Measurements from ENCODE around the gene IGFBP4. TPM values are rescaled to one million over a fixed set of nuclear protein-coding genes. Genes with fewer than 3 reads are reported as not detected.

The IGFBP4 gene
- total RNA-seq, 4 donors from 2014 or later: 98.4 to 302 (median 166) TPM

- peaks cover 18 to 52% (median 35%) of the 10 kb centered on the region in 4 donors for H3K4me1 ChIP-seq
- in situ Hi-C loops (cut with MboI; ENCODE audit: low pct_ligation_motif_present in 1 of 4, low pct_unique_long_range_greater_than_20kb in 1 of 4, low sequenced_read_pairs in 3 of 4) (loop anchor here in 3 of 4 donors (5.0 to 25.0 kb wide), 2 partner anchors 90 to 95 kb away; no protein-coding TSS in a partner anchor), intact Hi-C loops (cut with DNase I; ENCODE audit: low total_unique reads) (loop anchor here (1.0 to 5.0 kb wide), 3 partner anchors 20 to 90 kb away; no protein-coding TSS in a partner anchor)
- TF ChIP-seq POLR2A (IDR thresholded peaks at IDR 0.05): no peak
- no peak for TF ChIP-seq EP300 (IDR thresholded peaks at IDR 0.05; ENCODE audit: low read depth)
- no peak for TF ChIP-seq POLR2AphosphoS5 (IDR thresholded peaks at IDR 0.05)
- TF ChIP-seq CTCF (IDR thresholded peaks at IDR 0.05): peak in 3 of 5 experiments; percentile 17 to 57 (median 50)
- peak overlapping the region; percentile 94 to 98 (median 96) for H3K27ac ChIP-seq
- H3K36me3 ChIP-seq: no peaks in the 10 kb centered on the region
- 37 to 58% methylated on average over 3 to 26 of the region's 29 CpGs for WGBS, 2 donors (ENCODE audit: low coverage in 1 of 2)
- H3K27me3 ChIP-seq: no peaks in the 10 kb centered on the region
- DNase-seq: peak; percentile 53
- peak overlapping the region; percentile 58 to 74 (median 66) for H3K4me3 ChIP-seq
- no peaks in the 10 kb centered on the region for H3K9me3 ChIP-seq
Observed at GRCh38 chr17:40442392-40443195, 656 bp upstream of the IGFBP4 start.

GRCh38 chr17:40443988-40444899 is 994 bp downstream of the IGFBP4 start:
- Histone ChIP-seq H3K27me3 (no peaks in the 10 kb centered on the region), H3K36me3 (no peaks in the 10 kb centered on the region), H3K4me3 (peak overlapping the region; percentile 56 to 74 (median 66)), H3K4me1 (peaks cover 33 to 68% (median 51%) of the 10 kb centered on the region in 4 donors), H3K27ac (peak overlapping the region; percentile 94 to 98 (median 96)), H3K9me3 (no peaks in the 10 kb centered on the region)
- in situ Hi-C loops (cut with MboI; ENCODE audit: low pct_ligation_motif_present in 1 of 4, low pct_unique_long_range_greater_than_20kb in 1 of 4, low sequenced_read_pairs in 3 of 4): loop anchor here in 3 of 4 donors (5.0 to 25.0 kb wide), 2 partner anchors 88 to 93 kb away; no protein-coding TSS in a partner anchor
- intact Hi-C loops (cut with DNase I; ENCODE audit: low total_unique reads): loop anchor here (1.0 to 5.0 kb wide), 3 partner anchors 22 to 88 kb away; no protein-coding TSS in a partner anchor
- WGBS, 2 donors (ENCODE audit: low coverage in 1 of 2): 0 to 9% methylated on average over 1 to 15 of the region's 15 CpGs
- TF ChIP-seq POLR2A (IDR thresholded peaks at IDR 0.05): no peak
- peak in 2 of 5 experiments; percentile 1 to 3 for TF ChIP-seq CTCF (IDR thresholded peaks at IDR 0.05)
- DNase-seq: peak; percentile 27

GRCh38 chr17:40445751-40446468 is 2.7 kb downstream of the IGFBP4 start:
- Histone ChIP-seq H3K4me3 (peak overlapping the region; percentile 32 to 74 (median 66)), H3K27ac (peak overlapping the region; percentile 94 to 98 (median 96)), H3K36me3 (no peaks in the 10 kb centered on the region), H3K4me1 (peaks cover 49 to 85% (median 66%) of the 10 kb centered on the region in 4 donors), H3K9me3 (no peaks in the 10 kb centered on the region), H3K27me3 (no peaks in the 10 kb centered on the region)
- TF ChIP-seq CTCF (IDR thresholded peaks at IDR 0.05): peak in 4 of 5 experiments; percentile 8 to 54 (median 32)
- TF ChIP-seq EP300 (IDR thresholded peaks at IDR 0.05; ENCODE audit: low read depth): no peak
- in situ Hi-C loops (cut with MboI; ENCODE audit: low pct_ligation_motif_present in 1 of 4, low pct_unique_long_range_greater_than_20kb in 1 of 4, low sequenced_read_pairs in 3 of 4) (loop anchor here in 2 of 4 donors (25.0 kb wide), 1 partner anchor 91 kb away; no protein-coding TSS in a partner anchor), intact Hi-C loops (cut with DNase I; ENCODE audit: low total_unique reads) (no loop called here)
- DNase-seq: no peak
- WGBS, 2 donors (ENCODE audit: low coverage in 1 of 2): 27 to 50% methylated on average over 4 to 11 of the region's 11 CpGs
